WTC11 (cell line): ENCODE results near the gene MTF2. TPM values are rescaled to one million over a fixed set of nuclear protein-coding genes. Genes with fewer than 3 reads are reported as not detected.

ENCODE experiments used
- ATAC-seq: fragments of 200-7000 bp; cut with Tn5 transposase; 2 replicates; pipeline ENCODE4 v1.10.0; 2021; ENCODE audit warnings: mild to moderate bottlenecking, moderate library complexity
- CTCF ChIA-PET: fragments of 300-600 bp; sonication (Branson Sonifier 250); formaldehyde crosslinking; loops from one replicate; lab custom pipeline; 2021; ENCODE audit warnings: antibody characterized with exemption; lab: Charles Lee
- POLR2A ChIA-PET: fragments of 350-600 bp; sonication (Branson Sonifier 250); formaldehyde crosslinking; loops from one replicate; lab custom pipeline; 2021; ENCODE audit warnings: antibody characterized with exemption; lab: Charles Lee
- DNase-seq: peaks from one replicate; pipeline ENCODE4 v3.0.0; 2021; ENCODE audit warnings: low spot score
- H3K27ac Mint-ChIP-seq: 2 replicates; pipeline ENCODE4 v1.8.0; 2021; ENCODE audit warnings: mixed read lengths
- H3K27me3 Mint-ChIP-seq: 2 replicates; pipeline ENCODE4 v1.8.0; 2021; ENCODE audit warnings: low read depth, mild to moderate bottlenecking, moderate library complexity, mixed read lengths
- H3K36me3 Mint-ChIP-seq: 2 replicates; pipeline ENCODE4 v1.8.0; 2021; ENCODE audit warnings: mixed read lengths
- H3K4me1 Mint-ChIP-seq: 2 replicates; pipeline ENCODE4 v1.8.0; 2022; ENCODE audit warnings: mixed read lengths
- H3K4me3 Mint-ChIP-seq: 2 replicates; pipeline ENCODE4 v1.8.0; 2021; ENCODE audit warnings: mild to moderate bottlenecking, moderate library complexity, mixed read lengths
- H3K9me3 Mint-ChIP-seq: 2 replicates; pipeline ENCODE4 v1.8.0; 2021; ENCODE audit warnings: mixed read lengths
- AFF4 ChIP-seq: sonication (generic); formaldehyde crosslinking; IDR thresholded peaks from 2 replicates; pipeline ENCODE4 v1.8.1; 2023; ENCODE audit warnings: mild to moderate bottlenecking, missing genetic modification reagents, borderline replicate concordance
- ATF1 ChIP-seq: sonication (generic); formaldehyde crosslinking; IDR thresholded peaks from 2 replicates; pipeline ENCODE4 v1.8.1; 2023; ENCODE audit warnings: mild to moderate bottlenecking, moderate library complexity, missing genetic modification reagents
- ATF2 ChIP-seq: sonication (generic); formaldehyde crosslinking; IDR thresholded peaks from 2 replicates; pipeline ENCODE4 v1.8.1; 2022; ENCODE audit warnings: low read depth, missing genetic modification reagents, borderline replicate concordance
- CREB1 ChIP-seq: sonication (generic); formaldehyde crosslinking; IDR thresholded peaks from 2 replicates; pipeline ENCODE4 v1.8.0; 2023; ENCODE audit warnings: mild to moderate bottlenecking, missing genetic modification reagents
- NFATC4 ChIP-seq: fragments of 250-450 bp; sonication (Bioruptor Pico); IDR thresholded peaks from 2 replicates; pipeline ENCODE4 v1.9.0; 2021; ENCODE audit warnings: mild to moderate bottlenecking
- NFE2L1 ChIP-seq: sonication (generic); formaldehyde crosslinking; IDR thresholded peaks from 2 replicates; pipeline ENCODE4 v1.8.1; 2023; ENCODE audit warnings: missing genetic modification reagents
- PRRX2 ChIP-seq: fragments of 250-450 bp; sonication (Bioruptor Pico); IDR thresholded peaks from 2 replicates; pipeline ENCODE4 v1.8.0; 2021; ENCODE audit warnings: mild to moderate bottlenecking
- RELA ChIP-seq: sonication (generic); formaldehyde crosslinking; IDR thresholded peaks from 2 replicates; pipeline ENCODE4 v1.8.1; 2022; ENCODE audit warnings: missing genetic modification reagents, mild to moderate bottlenecking, borderline replicate concordance
- SMAD4 ChIP-seq: sonication (generic); formaldehyde crosslinking; IDR thresholded peaks from 2 replicates; pipeline ENCODE4 v1.8.0; 2022; ENCODE audit warnings: mild to moderate bottlenecking, missing genetic modification reagents
- TEAD1 ChIP-seq: sonication (generic); formaldehyde crosslinking; IDR thresholded peaks from 2 replicates; pipeline ENCODE4 v1.8.0; 2022; ENCODE audit warnings: mild to moderate bottlenecking, missing genetic modification reagents
- TEAD4 ChIP-seq: sonication (generic); formaldehyde crosslinking; IDR thresholded peaks from 2 replicates; pipeline ENCODE4 v1.8.0; 2022; ENCODE audit warnings: mild to moderate bottlenecking, missing genetic modification reagents
- ZBTB21 ChIP-seq: sonication (generic); formaldehyde crosslinking; IDR thresholded peaks from 2 replicates; pipeline ENCODE4 v1.8.1; 2023; ENCODE audit warnings: mild to moderate bottlenecking, missing genetic modification reagents, borderline replicate concordance
- ZNF532 ChIP-seq: fragments of 250-450 bp; sonication (Bioruptor Pico); IDR thresholded peaks from 2 replicates; pipeline ENCODE4 v1.9.0; 2021; ENCODE audit warnings: mild to moderate bottlenecking, borderline replicate concordance
- total RNA-seq: library from RNA; stranded (reverse); gene quantifications from 3 replicates; pipeline ENCODE4 v1.2.3, GENCODE V29; 2021
- TF ChIP-seq, protein P1 (sequence below): sonication (generic); formaldehyde crosslinking; IDR thresholded peaks from 2 replicates; pipeline ENCODE4 v1.8.0; 2022; ENCODE audit warnings: mild to moderate bottlenecking, missing genetic modification reagents
- TF ChIP-seq, protein P2 (sequence below): sonication (generic); formaldehyde crosslinking; conservative IDR thresholded peaks from 2 replicates; pipeline ENCODE4 v1.8.1; 2022; ENCODE audit warnings: mild to moderate bottlenecking, missing genetic modification reagents

MTF2 gene
- total RNA-seq, 1 experiment from 2014 or later: 111 TPM

GRCh38 chr1:93186667-93187066 lies 107.6 kb downstream of the MTF2 start:
- no peak overlapping the region for H3K4me3 Mint-ChIP-seq
- POLR2A ChIA-PET: no interaction called here
- peaks cover 14% of the 10 kb centered on the region for H3K36me3 Mint-ChIP-seq
- TF ChIP-seq RELA: no peak
- TF ChIP-seq TEAD4 (CRISPR knock-in tag): no peak
- no peak for TF ChIP-seq SMAD4
- no peak for TF ChIP-seq ZBTB21 (CRISPR knock-in tag)
- TF ChIP-seq ATF2: no peak
- no peak for TF ChIP-seq ATF1 (CRISPR knock-in tag)
- TF ChIP-seq AFF4 (CRISPR knock-in tag): no peak
- TF ChIP-seq CREB1 (CRISPR knock-in tag): no peak
- TF ChIP-seq, protein P1, sequence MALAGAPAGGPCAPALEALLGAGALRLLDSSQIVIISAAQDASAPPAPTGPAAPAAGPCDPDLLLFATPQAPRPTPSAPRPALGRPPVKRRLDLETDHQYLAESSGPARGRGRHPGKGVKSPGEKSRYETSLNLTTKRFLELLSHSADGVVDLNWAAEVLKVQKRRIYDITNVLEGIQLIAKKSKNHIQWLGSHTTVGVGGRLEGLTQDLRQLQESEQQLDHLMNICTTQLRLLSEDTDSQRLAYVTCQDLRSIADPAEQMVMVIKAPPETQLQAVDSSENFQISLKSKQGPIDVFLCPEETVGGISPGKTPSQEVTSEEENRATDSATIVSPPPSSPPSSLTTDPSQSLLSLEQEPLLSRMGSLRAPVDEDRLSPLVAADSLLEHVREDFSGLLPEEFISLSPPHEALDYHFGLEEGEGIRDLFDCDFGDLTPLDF: no peak
- TF ChIP-seq PRRX2 (CRISPR knock-in tag): no peak
- TF ChIP-seq, protein P2, sequence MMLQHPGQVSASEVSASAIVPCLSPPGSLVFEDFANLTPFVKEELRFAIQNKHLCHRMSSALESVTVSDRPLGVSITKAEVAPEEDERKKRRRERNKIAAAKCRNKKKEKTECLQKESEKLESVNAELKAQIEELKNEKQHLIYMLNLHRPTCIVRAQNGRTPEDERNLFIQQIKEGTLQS (CRISPR knock-in tag): no peak
- no peak for TF ChIP-seq TEAD1 (CRISPR knock-in tag)
- TF ChIP-seq NFATC4 (CRISPR knock-in tag): no peak
- no peak for TF ChIP-seq ZNF532 (CRISPR knock-in tag)
- no peak for TF ChIP-seq NFE2L1 (CRISPR knock-in tag)
- DNase-seq: no peak
- H3K27ac Mint-ChIP-seq: no peak overlapping the region
- CTCF ChIA-PET: no interaction called here
- no peaks in the 10 kb centered on the region for H3K9me3 Mint-ChIP-seq
- no peaks in the 10 kb centered on the region for H3K27me3 Mint-ChIP-seq
- ATAC-seq: no peak
- H3K4me1 Mint-ChIP-seq: peaks cover 11% of the 10 kb centered on the region

Other genes with a start within 250 kb of the MTF2 start
- gene RPL5, start 247.2 kb upstream of the MTF2 start, total RNA-seq: 1,430 to 1,486 TPM (median 1,433 TPM) in 3 replicates
- gene DIPK1A, start 117.8 kb upstream of the MTF2 start, total RNA-seq: 4.4 to 4.8 TPM (median 4.7 TPM) in 3 replicates
- 25.1 to 28.5 TPM (median 25.6 TPM) in 3 replicates for gene TMED5, start 101.1 kb downstream of the MTF2 start, total RNA-seq
- 21.3 to 24.9 TPM (median 23.0 TPM) in 3 replicates for gene CCDC18, start 101.4 kb downstream of the MTF2 start, total RNA-seq